Loucy (cell line): ENCODE measurements around the gene MYOF.

ENCODE experiments used
- H2AFZ ChIP-seq: fragments of 200-600 bp; sonication (generic); 2 replicates; pipeline ENCODE4 v1.6.0; 2016; ENCODE audit warnings: antibody characterized with exemption, mild to moderate bottlenecking, low read length, moderate library complexity
- H3F3A ChIP-seq: fragments of 200-600 bp; 2 replicates; pipeline ENCODE4 v1.6.0; 2016; ENCODE audit warnings: antibody characterized with exemption, low read depth, mild to moderate bottlenecking
- H3K27me3 ChIP-seq: fragments of 200-600 bp; sonication (generic); 2 replicates; pipeline ENCODE4 v1.6.1; 2014; ENCODE audit warnings: low read length, mild to moderate bottlenecking; ENCODE audit not compliant: insufficient read depth, poor library complexity, severe bottlenecking
- H3K36me3 ChIP-seq: fragments of 200-600 bp; sonication (generic); 2 replicates; pipeline ENCODE4 v1.6.1; 2016; ENCODE audit warnings: low read length; ENCODE audit not compliant: insufficient read depth
- H3K4me1 ChIP-seq: fragments of 200-600 bp; sonication (generic); 2 replicates; pipeline ENCODE4 v1.5.1; 2014; ENCODE audit warnings: low read length, mild to moderate bottlenecking; ENCODE audit not compliant: insufficient read depth, poor library complexity, severe bottlenecking
- H3K4me2 ChIP-seq: fragments of 200-600 bp; sonication (generic); 2 replicates; pipeline ENCODE4 v1.6.0; 2014; ENCODE audit warnings: antibody characterized with exemption, low read length, low read depth, mild to moderate bottlenecking; ENCODE audit not compliant: poor library complexity, severe bottlenecking
- H3K4me3 ChIP-seq: fragments of 200-600 bp; sonication (generic); 2 replicates; pipeline ENCODE4 v1.5.1; 2014; ENCODE audit warnings: low read length, mild to moderate bottlenecking, mixed read lengths; ENCODE audit not compliant: poor library complexity, severe bottlenecking
- H3K79me2 ChIP-seq: fragments of 200-600 bp; sonication (generic); 2 replicates; pipeline ENCODE4 v1.6.1; 2014; ENCODE audit warnings: low read length; ENCODE audit not compliant: insufficient read depth
- H3K9ac ChIP-seq: fragments of 200-600 bp; sonication (generic); 2 replicates; pipeline ENCODE4 v1.6.0; 2014; ENCODE audit warnings: mild to moderate bottlenecking, low read depth, low read length, moderate library complexity; ENCODE audit not compliant: poor library complexity, severe bottlenecking
- H3K9me2 ChIP-seq: fragments of 200-600 bp; sonication (generic); replicated peaks from 2 replicates; pipeline ENCODE4 v1.6.1; 2016; ENCODE audit warnings: low read depth, low read length, mixed read lengths
- H3K9me3 ChIP-seq: fragments of 200-600 bp; sonication (generic); 2 replicates; pipeline ENCODE4 v1.6.1; 2014; ENCODE audit warnings: mild to moderate bottlenecking, antibody characterized with exemption, low read length, low read depth; ENCODE audit not compliant: insufficient read depth
- H4K20me1 ChIP-seq: fragments of 200-600 bp; sonication (generic); 2 replicates; pipeline ENCODE4 v1.6.0; 2014; ENCODE audit warnings: antibody characterized with exemption, low read length, mild to moderate bottlenecking; ENCODE audit not compliant: insufficient read depth, poor library complexity, severe bottlenecking
- EZH2phosphoT487 ChIP-seq: fragments of 200-600 bp; IDR thresholded peaks from 2 replicates; pipeline ENCODE4 v1.6.1; 2018; ENCODE audit warnings: antibody characterized with exemption, mild to moderate bottlenecking, moderate library complexity, borderline replicate concordance
- TF ChIP-seq, protein P1 (sequence below): fragments of 200-600 bp; sonication (generic); conservative IDR thresholded peaks from 2 replicates; pipeline ENCODE4 v1.5.1; 2014; ENCODE audit warnings: mild to moderate bottlenecking, antibody characterized with exemption, low read length

MYOF gene

DNA sequence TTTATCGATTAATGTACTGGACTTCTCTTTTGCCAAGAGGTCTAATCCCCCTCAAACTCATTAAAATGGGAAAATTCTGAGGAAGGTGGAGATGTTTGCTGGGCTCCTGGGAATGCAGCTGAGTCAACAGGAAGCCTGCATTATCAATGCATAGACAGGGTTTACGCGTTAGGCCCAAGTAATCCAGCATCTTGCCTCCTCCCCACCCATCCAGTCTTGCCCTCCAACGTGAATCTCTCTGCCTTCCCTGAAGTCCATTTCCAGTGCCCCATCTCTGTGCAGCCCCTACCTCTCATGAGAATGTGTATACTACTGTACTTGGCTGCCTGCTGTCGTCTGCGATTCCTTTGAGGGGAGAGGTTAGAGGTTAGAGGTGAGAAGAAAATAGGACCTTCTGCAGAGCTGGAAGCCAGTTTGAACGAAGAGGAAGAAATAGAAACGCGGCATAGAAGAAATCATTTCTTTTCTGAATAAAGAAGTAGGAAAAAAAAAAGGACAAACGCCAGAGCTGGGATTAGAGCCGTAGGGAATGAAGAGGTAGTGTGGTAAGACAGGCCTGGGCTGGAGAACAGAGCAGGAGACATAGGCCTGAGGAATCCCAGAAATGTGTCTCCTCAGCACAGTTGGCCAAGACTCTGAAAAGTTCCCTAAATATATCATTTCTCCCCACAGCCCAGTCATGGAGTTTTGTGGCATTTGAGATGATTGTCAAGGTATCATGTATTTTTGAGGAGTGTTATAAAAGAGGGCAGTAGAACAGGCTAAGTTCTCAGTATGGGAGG is 75.6 kb downstream of the MYOF start:
- H3K27me3 ChIP-seq, result no peaks in the 10 kb centered on the region
- no peak overlapping the region for H3K4me2 ChIP-seq
- no peaks in the 10 kb centered on the region for H4K20me1 ChIP-seq
- no peaks in the 10 kb centered on the region for H3K79me2 ChIP-seq
- H3K9me3 ChIP-seq, result no peaks in the 10 kb centered on the region
- H3F3A ChIP-seq, result no peaks in the 10 kb centered on the region
- H3K9ac ChIP-seq, result no peak overlapping the region
- no peaks in the 10 kb centered on the region for H3K36me3 ChIP-seq
- no peak overlapping the region for H3K4me3 ChIP-seq
- TF ChIP-seq, protein P1, sequence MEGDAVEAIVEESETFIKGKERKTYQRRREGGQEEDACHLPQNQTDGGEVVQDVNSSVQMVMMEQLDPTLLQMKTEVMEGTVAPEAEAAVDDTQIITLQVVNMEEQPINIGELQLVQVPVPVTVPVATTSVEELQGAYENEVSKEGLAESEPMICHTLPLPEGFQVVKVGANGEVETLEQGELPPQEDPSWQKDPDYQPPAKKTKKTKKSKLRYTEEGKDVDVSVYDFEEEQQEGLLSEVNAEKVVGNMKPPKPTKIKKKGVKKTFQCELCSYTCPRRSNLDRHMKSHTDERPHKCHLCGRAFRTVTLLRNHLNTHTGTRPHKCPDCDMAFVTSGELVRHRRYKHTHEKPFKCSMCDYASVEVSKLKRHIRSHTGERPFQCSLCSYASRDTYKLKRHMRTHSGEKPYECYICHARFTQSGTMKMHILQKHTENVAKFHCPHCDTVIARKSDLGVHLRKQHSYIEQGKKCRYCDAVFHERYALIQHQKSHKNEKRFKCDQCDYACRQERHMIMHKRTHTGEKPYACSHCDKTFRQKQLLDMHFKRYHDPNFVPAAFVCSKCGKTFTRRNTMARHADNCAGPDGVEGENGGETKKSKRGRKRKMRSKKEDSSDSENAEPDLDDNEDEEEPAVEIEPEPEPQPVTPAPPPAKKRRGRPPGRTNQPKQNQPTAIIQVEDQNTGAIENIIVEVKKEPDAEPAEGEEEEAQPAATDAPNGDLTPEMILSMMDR, result no peak
- H3K9me2 ChIP-seq, result no peaks in the 10 kb centered on the region
- H3K4me1 ChIP-seq, result no peaks in the 10 kb centered on the region
- H2AFZ ChIP-seq, result no peak overlapping the region

DNA sequence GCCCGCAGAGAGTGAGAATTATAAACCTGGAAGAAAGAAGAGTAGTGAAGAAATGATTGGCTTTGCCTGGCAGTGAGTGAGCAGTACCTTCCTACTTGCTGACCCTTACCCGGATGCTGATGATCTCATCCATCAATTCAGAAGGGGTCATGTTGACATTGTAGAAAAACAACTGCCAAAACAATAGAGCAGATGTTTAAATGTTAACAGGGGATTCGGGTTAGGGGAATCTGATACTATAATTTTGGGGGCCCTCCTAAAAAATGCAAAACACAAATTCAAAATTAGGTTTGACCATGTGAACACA is 78.1 kb downstream of the MYOF start:
- H3K9me3 ChIP-seq, result no peaks in the 10 kb centered on the region
- H3K4me3 ChIP-seq, result no peak overlapping the region
- no peaks in the 10 kb centered on the region for H3F3A ChIP-seq
- no peaks in the 10 kb centered on the region for H3K36me3 ChIP-seq
- H4K20me1 ChIP-seq, result no peaks in the 10 kb centered on the region
- no peak overlapping the region for H3K9ac ChIP-seq
- TF ChIP-seq EZH2phosphoT487, result no peak
- TF ChIP-seq, protein P1, result no peak
- no peaks in the 10 kb centered on the region for H3K79me2 ChIP-seq
- no peaks in the 10 kb centered on the region for H3K27me3 ChIP-seq
- H3K4me1 ChIP-seq, result no peaks in the 10 kb centered on the region
- H2AFZ ChIP-seq, result no peak overlapping the region
- no peaks in the 10 kb centered on the region for H3K9me2 ChIP-seq
- no peak overlapping the region for H3K4me2 ChIP-seq

DNA sequence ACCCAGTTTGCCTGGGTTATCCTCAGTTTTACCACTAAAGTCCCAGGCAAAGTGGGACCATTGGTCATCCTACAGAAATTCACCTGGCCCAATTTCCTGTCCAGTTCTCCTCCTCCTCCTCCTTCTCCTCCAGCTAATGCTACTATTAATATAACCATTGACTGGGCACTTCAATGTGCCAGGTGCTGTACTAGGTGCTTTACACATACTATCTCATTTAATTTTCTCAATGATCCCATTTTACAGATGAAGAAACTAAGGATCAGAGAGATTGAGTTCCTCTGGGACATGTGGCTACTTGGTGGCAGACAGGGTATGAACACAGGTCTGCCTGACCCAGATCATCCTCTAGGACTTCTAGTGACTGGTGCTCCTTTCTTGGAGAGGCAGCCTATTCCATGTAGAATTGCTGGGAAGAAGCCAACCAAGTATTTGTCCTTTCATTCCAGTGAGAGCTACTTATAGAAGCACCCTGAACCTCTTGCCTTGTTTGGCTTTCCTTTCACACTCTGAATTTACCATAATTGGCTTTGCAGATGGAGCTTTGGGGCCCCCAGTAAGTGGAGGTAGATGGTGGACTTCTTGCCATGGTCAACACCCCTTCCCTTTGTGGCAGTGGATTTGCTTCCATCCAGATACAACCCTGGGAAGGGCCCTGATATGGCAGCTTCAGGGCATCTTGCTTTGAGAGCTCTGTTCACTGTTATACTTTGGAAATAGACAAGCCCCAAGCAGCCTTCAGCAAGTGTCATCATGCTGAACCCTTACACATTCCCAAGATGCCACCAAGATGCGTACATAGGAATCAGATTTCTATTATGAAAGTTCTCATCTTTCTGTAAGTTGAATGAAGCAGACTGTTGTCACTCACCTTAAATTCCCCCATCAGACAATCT is 78.7 kb downstream of the MYOF start:
- Histone ChIP-seq H3K4me2 (no peak overlapping the region), H3K27me3 (no peaks in the 10 kb centered on the region), H3K4me3 (no peak overlapping the region), H3K36me3 (no peaks in the 10 kb centered on the region), H3K9ac (no peak overlapping the region), H3F3A (no peaks in the 10 kb centered on the region), H3K4me1 (no peaks in the 10 kb centered on the region), H2AFZ (no peak overlapping the region), H4K20me1 (no peaks in the 10 kb centered on the region), H3K79me2 (no peaks in the 10 kb centered on the region), H3K9me3 (no peaks in the 10 kb centered on the region), H3K9me2 (no peaks in the 10 kb centered on the region)
- no peak for TF ChIP-seq EZH2phosphoT487
- TF ChIP-seq, protein P1, result no peak
